ENCODE measurements around the gene CHMP5. TPM values are rescaled to one million over a fixed set of nuclear protein-coding genes. Genes with fewer than 3 reads are reported as not detected.
A peak's percentile ranks its signal among the peaks of the same experiment; 100 is the strongest.

Gene CHMP5
- total RNA-seq, 2 donors from 2014 or later = 76.5 to 112 TPM

- H3K9me3 Mint-ChIP-seq = no peaks in the 10 kb centered on the region
- H3K4me3 Mint-ChIP-seq = no peak overlapping the region
- ATAC-seq (replicated peaks in 1 of 2) (no peak), DNase-seq (no peak)
- peaks cover 22% of the 10 kb centered on the region for H3K4me1 Mint-ChIP-seq (ENCODE audit: low read depth)
- peaks cover 32 to 50% of the 10 kb centered on the region in 2 donors for H3K36me3 Mint-ChIP-seq (ENCODE audit: insufficient read depth in 2 of 2)
- no peaks in the 10 kb centered on the region for H3K27me3 Mint-ChIP-seq (ENCODE audit: low read depth)
- H3K27ac Mint-ChIP-seq = peak overlapping the region; percentile 49
Observed at GRCh38 chr9:33318225-33318624, 53.4 kb downstream of the CHMP5 start.

GRCh38 chr9:33318781-33319180 is 53.9 kb downstream of the CHMP5 start:
- peaks cover 22% of the 10 kb centered on the region for H3K4me1 Mint-ChIP-seq (ENCODE audit: low read depth)
- H3K27me3 Mint-ChIP-seq (ENCODE audit: low read depth) = no peaks in the 10 kb centered on the region
- DNase-seq = no peak
- peak overlapping the region; percentile 49 for H3K27ac Mint-ChIP-seq
- H3K4me3 Mint-ChIP-seq = no peak overlapping the region
- ATAC-seq (replicated peaks in 1 of 2) = no peak
- H3K36me3 Mint-ChIP-seq (ENCODE audit: insufficient read depth in 2 of 2) = peaks cover 28 to 49% of the 10 kb centered on the region in 2 donors
- no peaks in the 10 kb centered on the region for H3K9me3 Mint-ChIP-seq

- no peak for DNase-seq
- peaks cover 22% of the 10 kb centered on the region for H3K4me1 Mint-ChIP-seq (ENCODE audit: low read depth)
- peaks cover 30 to 58% of the 10 kb centered on the region in 2 donors for H3K36me3 Mint-ChIP-seq (ENCODE audit: insufficient read depth in 2 of 2)
- H3K27ac Mint-ChIP-seq = peak overlapping the region; percentile 91
- no peaks in the 10 kb centered on the region for H3K9me3 Mint-ChIP-seq
- peak overlapping the region; percentile 28 to 61 for H3K4me3 Mint-ChIP-seq
- H3K27me3 Mint-ChIP-seq (ENCODE audit: low read depth) = no peaks in the 10 kb centered on the region
- peak; percentile 56 to 61 for ATAC-seq (replicated peaks in 1 of 2)
Observed at GRCh38 chr9:33320230-33320567, 55.4 kb downstream of the CHMP5 start.

DNA sequence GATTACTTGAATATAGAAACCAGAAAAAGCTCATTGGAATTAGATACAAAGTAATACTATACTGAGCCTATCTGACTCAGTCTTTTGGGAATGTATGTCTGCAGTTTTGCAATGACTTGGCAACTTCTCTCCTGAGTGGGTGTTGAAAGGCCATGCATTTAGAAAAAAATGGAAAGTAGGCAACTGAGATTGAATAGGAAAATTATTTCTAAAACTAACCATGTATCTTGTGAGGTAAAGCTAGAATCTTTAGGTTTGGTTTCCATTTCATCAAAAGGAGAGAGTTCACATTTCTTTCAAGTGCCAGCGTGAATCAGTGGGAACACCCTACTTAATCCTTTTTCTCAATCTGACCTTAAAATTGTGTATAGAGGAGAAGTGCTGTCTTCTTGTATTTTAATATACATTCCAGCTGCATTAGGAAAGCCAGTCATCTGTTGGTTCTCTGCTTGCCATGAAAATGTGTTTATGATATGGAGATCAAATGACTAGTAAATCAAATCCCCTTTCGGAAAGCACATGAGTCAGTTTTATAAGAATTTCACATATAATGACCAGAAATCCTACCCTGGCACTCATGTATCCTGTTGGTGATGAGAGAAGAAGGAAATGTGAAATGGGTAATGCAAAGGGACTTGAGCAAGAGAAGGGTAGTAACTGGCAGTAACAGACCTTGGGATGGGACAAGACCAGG is 55.9 kb downstream of the CHMP5 start:
- H3K27me3 Mint-ChIP-seq (ENCODE audit: low read depth) = no peaks in the 10 kb centered on the region
- peak overlapping the region; percentile 28 to 61 for H3K4me3 Mint-ChIP-seq
- H3K9me3 Mint-ChIP-seq = no peaks in the 10 kb centered on the region
- H3K36me3 Mint-ChIP-seq (ENCODE audit: insufficient read depth in 2 of 2) = peaks cover 28 to 54% of the 10 kb centered on the region in 2 donors
- peak overlapping the region; percentile 91 for H3K27ac Mint-ChIP-seq
- H3K4me1 Mint-ChIP-seq (ENCODE audit: low read depth) = peaks cover 22% of the 10 kb centered on the region
- ATAC-seq (replicated peaks in 1 of 2) (peak; percentile 67 to 74), DNase-seq (no peak)

GRCh38 chr9:33329117-33329563 is 64.3 kb downstream of the CHMP5 start:
- H3K27ac Mint-ChIP-seq = no peak overlapping the region
- H3K36me3 Mint-ChIP-seq (ENCODE audit: insufficient read depth in 2 of 2) = peaks cover 10 to 24% of the 10 kb centered on the region in 2 donors
- H3K4me3 Mint-ChIP-seq = no peak overlapping the region
- no peaks in the 10 kb centered on the region for H3K4me1 Mint-ChIP-seq (ENCODE audit: low read depth)
- no peak for DNase-seq
- no peaks in the 10 kb centered on the region for H3K27me3 Mint-ChIP-seq (ENCODE audit: low read depth)
- no peak for ATAC-seq (replicated peaks in 1 of 2)
- no peaks in the 10 kb centered on the region for H3K9me3 Mint-ChIP-seq

DNA sequence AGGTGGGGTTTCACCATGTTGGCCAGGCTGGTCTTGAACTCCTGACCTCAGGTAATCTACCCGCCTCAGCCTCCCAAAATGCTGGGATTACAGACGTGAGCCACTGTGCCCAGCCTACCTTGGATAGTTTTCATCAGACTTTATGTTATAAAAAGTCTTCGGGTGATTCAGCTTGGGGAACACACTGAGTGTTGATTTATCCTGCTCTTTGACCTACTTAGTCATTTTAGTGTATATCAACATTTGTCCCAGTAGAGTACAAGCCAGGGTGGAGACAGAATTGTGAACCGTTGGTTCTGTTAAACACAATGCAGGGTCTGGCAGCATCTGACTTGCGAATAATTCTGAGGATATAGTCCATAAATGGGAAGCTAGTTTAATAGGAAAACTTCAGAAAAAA is 65.1 kb downstream of the CHMP5 start:
- H3K9me3 Mint-ChIP-seq = no peaks in the 10 kb centered on the region
- DNase-seq (no peak), ATAC-seq (replicated peaks in 1 of 2) (no peak)
- no peaks in the 10 kb centered on the region for H3K4me1 Mint-ChIP-seq (ENCODE audit: low read depth)
- H3K4me3 Mint-ChIP-seq = no peak overlapping the region
- H3K36me3 Mint-ChIP-seq (ENCODE audit: insufficient read depth in 2 of 2) = peaks cover 10 to 20% of the 10 kb centered on the region in 2 donors
- H3K27me3 Mint-ChIP-seq (ENCODE audit: low read depth) = no peaks in the 10 kb centered on the region
- no peak overlapping the region for H3K27ac Mint-ChIP-seq

- H3K4me1 Mint-ChIP-seq (ENCODE audit: low read depth) = no peaks in the 10 kb centered on the region
- no peaks in the 10 kb centered on the region for H3K27me3 Mint-ChIP-seq (ENCODE audit: low read depth)
- no peak for ATAC-seq (replicated peaks in 1 of 2)
- no peaks in the 10 kb centered on the region for H3K9me3 Mint-ChIP-seq
- H3K27ac Mint-ChIP-seq = peak overlapping the region; percentile 25
- peaks cover 11 to 23% of the 10 kb centered on the region in 2 donors for H3K36me3 Mint-ChIP-seq (ENCODE audit: insufficient read depth in 2 of 2)
- H3K4me3 Mint-ChIP-seq = no peak overlapping the region
- no peak for DNase-seq
Observed at GRCh38 chr9:33331377-33331891, 66.6 kb downstream of the CHMP5 start.

Other genes starting within 250 kb of the CHMP5 start
- 100 to 1,000 TPM; 108 to 112 TPM for gene DNAJA1, start 239.8 kb upstream of the CHMP5 start, total RNA-seq
- 10 to 100 TPM; 23.4 to 27.6 TPM for gene SMU1, start 188.4 kb upstream of the CHMP5 start, total RNA-seq
- 10 to 100 TPM; 72.2 to 91.9 TPM for gene B4GALT1, start 97.7 kb upstream of the CHMP5 start, total RNA-seq
- not detected for gene SPINK4, start 24.9 kb upstream of the CHMP5 start, total RNA-seq
- gene BAG1, start 341 bp upstream of the CHMP5 start, total RNA-seq = 10 to 100 TPM; 52.5 to 60.3 TPM
- gene NFX1, start 25.5 kb downstream of the CHMP5 start, total RNA-seq = 10 to 100 TPM; 31.2 to 40.3 TPM
- not detected for gene AQP7, start 137.5 kb downstream of the CHMP5 start, total RNA-seq
- gene AQP3, start 182.5 kb downstream of the CHMP5 start, total RNA-seq = 10 to 100 TPM; 12.0 to 17.8 TPM
- 10 to 100 TPM; 26.1 to 30.1 TPM for gene NOL6, start 208.9 kb downstream of the CHMP5 start, total RNA-seq

Data from activated T-cell treated with anti-CD3 and anti-CD28 coated beads, Interleukin-2, amount 50 U/mL, for 72 hours (primary cell).